ENCODE measurements around the gene RUVBL2.

RUVBL2 gene

GRCh38 chr19:48993175-48994034 is at the start of gene RUVBL2, which contains the start of gene GYS1:
Gene RUVBL2, plus strand, starts transcription at chr19:48993887. Its CDS starts 25 bp downstream, at chr19:48993912.
Gene GYS1, minus strand, starts transcription at chr19:48993309. Its CDS starts 197 bp downstream, at chr19:48993112.
- peak; percentile 99 for DNase-seq (ENCODE audit: low spot score)

- no peak for DNase-seq (ENCODE audit: low spot score)
Measured at GRCh38 chr19:48945415-48945814, 48.3 kb upstream of the RUVBL2 start.

GRCh38 chr19:48945817-48946216 is 47.9 kb upstream of the RUVBL2 start:
- DNase-seq (ENCODE audit: low spot score): no peak

- DNase-seq (ENCODE audit: low spot score): no peak
Measured at GRCh38 chr19:48946463-48947257, 47.0 kb upstream of the RUVBL2 start.

GRCh38 chr19:48947258-48947542 is 46.5 kb upstream of the RUVBL2 start:
- no peak for DNase-seq (ENCODE audit: low spot score)

GRCh38 chr19:48950159-48950558 is 43.5 kb upstream of the RUVBL2 start:
- no peak for DNase-seq (ENCODE audit: low spot score)

- DNase-seq (ENCODE audit: low spot score): no peak
Measured at GRCh38 chr19:48950830-48951519, 42.7 kb upstream of the RUVBL2 start.

GRCh38 chr19:48953141-48953540 is 40.5 kb upstream of the RUVBL2 start:
- no peak for DNase-seq (ENCODE audit: low spot score)

GRCh38 chr19:48953990-48954594 is 39.6 kb upstream of the RUVBL2 start:
- no peak for DNase-seq (ENCODE audit: low spot score)

GRCh38 chr19:48954595-48955307 is 38.9 kb upstream of the RUVBL2 start, which contains the start of gene BAX:
Gene BAX, plus strand, starts transcription at chr19:48954875. Its CDS starts 54 bp downstream, at chr19:48954929.
- peak; percentile 98 for DNase-seq (ENCODE audit: low spot score)

GRCh38 chr19:48955308-48955958 is 38.3 kb upstream of the RUVBL2 start:
- no peak for DNase-seq (ENCODE audit: low spot score)

- DNase-seq (ENCODE audit: low spot score): no peak
Measured at GRCh38 chr19:48958006-48958405, 35.7 kb upstream of the RUVBL2 start.

- DNase-seq (ENCODE audit: low spot score): no peak
Measured at GRCh38 chr19:48959341-48960239, 34.1 kb upstream of the RUVBL2 start.

- DNase-seq (ENCODE audit: low spot score): no peak
Measured at GRCh38 chr19:48961051-48961649, 32.5 kb upstream of the RUVBL2 start.

- no peak for DNase-seq (ENCODE audit: low spot score)
Measured at GRCh38 chr19:48961673-48962028, 32.0 kb upstream of the RUVBL2 start.

- no peak for DNase-seq (ENCODE audit: low spot score)
Measured at GRCh38 chr19:48962029-48962848, 31.4 kb upstream of the RUVBL2 start.

GRCh38 chr19:48962849-48963165 is 30.9 kb upstream of the RUVBL2 start:
- no peak for DNase-seq (ENCODE audit: low spot score)

GRCh38 chr19:48963371-48964204 is 30.1 kb upstream of the RUVBL2 start:
- DNase-seq (ENCODE audit: low spot score): peak; percentile 75
